ENCODE results near the gene POLE.

DNA sequence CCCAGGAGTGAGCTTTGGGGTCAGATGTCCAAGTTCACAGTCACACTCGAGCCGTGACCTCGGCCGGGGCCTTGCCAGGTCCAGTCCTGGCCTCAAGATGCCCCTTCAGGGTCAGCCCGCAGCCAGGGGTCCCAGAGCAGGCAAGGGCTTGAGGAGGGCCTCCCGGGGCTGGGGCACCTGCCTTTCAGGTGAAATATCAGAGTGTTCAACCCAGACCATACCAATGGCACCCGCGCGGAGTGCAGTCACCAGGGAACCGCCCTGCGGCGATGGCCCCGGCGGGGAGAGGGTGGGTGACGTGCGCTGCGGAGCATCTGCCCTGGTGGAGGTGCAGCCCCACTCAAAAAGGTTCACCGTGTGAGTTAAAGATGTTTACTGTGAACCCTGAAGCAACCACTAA is 93.6 kb downstream of the POLE start:
- TF ChIP-seq EZH2phosphoT487 (IDR thresholded peaks at IDR 0.05; ENCODE audit: insufficient read depth, low read depth): no peak
- TF ChIP-seq EZH2 (IDR thresholded peaks at IDR 0.05; ENCODE audit: insufficient read depth, poor library complexity, severe bottlenecking): no peak
